Thoracic aorta (tissue), 2 donors: Measurements from ENCODE around the gene LAMA5. TPM values are rescaled to one million over a fixed set of nuclear protein-coding genes. Genes with fewer than 3 reads are reported as not detected.

Experiments
- ATAC-seq: fragments of 150-250 bp; one replicate; pipeline ENCODE4 v1.8.0; 2017; ENCODE audit warnings: low read depth; ENCODE audit not compliant: insufficient number of reproducible peaks, low FRiP score
- DNase-seq: peaks from one replicate; pipeline ENCODE4 v3.0.0-alpha.2; 2020; ENCODE audit warnings: low spot score
- H3K27ac ChIP-seq, 2 donors: fragments of 200-600 bp; sonication (generic); 1 replicate in 1 of 2; 2 replicates in 1 of 2; pipeline ENCODE4 v1.5.1; 2016; ENCODE audit warnings: mild to moderate bottlenecking in 2 of 2, moderate library complexity in 2 of 2
- H3K27me3 ChIP-seq: fragments of 200-600 bp; sonication (generic); replicated peaks from 2 replicates; pipeline ENCODE4 v1.6.0; 2016; ENCODE audit warnings: mild to moderate bottlenecking; ENCODE audit not compliant: insufficient read depth
- H3K36me3 ChIP-seq: fragments of 200-600 bp; sonication (generic); one replicate; pipeline ENCODE4 v1.5.1; 2016
- H3K4me1 ChIP-seq, 2 donors: fragments of 200-600 bp; sonication (generic); 1 replicate in 1 of 2; 2 replicates in 1 of 2; pipeline versions ENCODE4 v1.5.1 to v1.6.0; 2016; ENCODE audit warnings: low read depth in 2 of 2, mild to moderate bottlenecking in 1 of 2; ENCODE audit not compliant: control insufficient read depth in 1 of 2
- H3K4me3 ChIP-seq: fragments of 200-600 bp; sonication (generic); 2 replicates; pipeline ENCODE4 v1.5.1; 2016; ENCODE audit warnings: mild to moderate bottlenecking
- H3K9me3 ChIP-seq: fragments of 200-600 bp; sonication (generic); 2 replicates; pipeline ENCODE4 v1.5.1; 2016
- total RNA-seq, 2 donors: library from RNA; depleted of rRNA; stranded (reverse); fragments of >200 nt; gene quantifications; one replicate each; pipeline versions ENCODE4 v1.1.0 to v1.2.3, GENCODE V29; 2016
- TF ChIP-seq, protein P1 (sequence below): fragments of 200-600 bp; sonication (generic); IDR thresholded peaks from one replicate; pipeline ENCODE4 v1.5.1; 2019; ENCODE audit warnings: antibody characterized with exemption

Gene LAMA5
- total RNA-seq, 2 donors from 2014 or later = 289 to 333 TPM

DNA sequence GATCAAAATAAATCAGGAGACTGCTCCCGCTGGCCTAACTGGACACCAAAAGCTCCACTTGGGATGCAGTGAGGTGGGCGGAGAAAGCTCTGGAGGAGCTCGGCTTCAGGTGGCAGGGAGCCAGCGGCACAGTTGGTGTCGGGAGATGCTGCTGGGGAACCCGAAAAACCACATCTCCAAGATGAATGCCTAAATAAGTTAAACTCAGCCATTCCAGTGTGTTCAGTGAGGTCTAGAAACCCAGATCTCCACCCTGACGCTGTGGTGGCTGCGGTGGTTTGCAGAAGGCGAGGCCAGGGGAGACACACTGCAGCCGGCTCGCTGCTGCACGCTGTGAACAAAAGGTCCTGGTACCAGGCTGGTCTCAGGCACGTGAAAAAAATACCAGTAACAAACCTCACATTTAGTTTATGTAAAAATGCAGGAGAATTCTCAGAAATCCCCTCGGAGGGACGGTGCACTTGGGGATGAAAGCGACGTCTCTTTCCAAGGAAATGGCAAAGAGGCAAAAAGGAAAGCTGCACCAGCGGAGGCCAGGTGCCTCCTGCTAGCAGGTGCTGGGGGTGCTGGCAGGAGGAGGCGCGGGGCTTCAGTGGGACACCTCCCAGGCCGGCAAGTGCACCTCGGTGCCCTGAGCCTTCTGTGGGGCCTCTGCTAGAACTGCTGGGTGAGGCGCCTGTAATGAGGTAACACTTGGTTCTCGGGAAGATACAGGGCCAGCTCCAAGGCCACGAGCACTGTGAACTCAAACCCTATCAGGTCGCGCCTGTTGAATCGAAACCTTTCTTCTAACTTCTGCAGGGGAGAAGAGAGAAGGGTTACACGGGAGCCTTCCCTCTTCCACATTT is 23.4 kb upstream of the LAMA5 start:
- H3K9me3 ChIP-seq = no peaks in the 10 kb centered on the region
- TF ChIP-seq, protein P1, sequence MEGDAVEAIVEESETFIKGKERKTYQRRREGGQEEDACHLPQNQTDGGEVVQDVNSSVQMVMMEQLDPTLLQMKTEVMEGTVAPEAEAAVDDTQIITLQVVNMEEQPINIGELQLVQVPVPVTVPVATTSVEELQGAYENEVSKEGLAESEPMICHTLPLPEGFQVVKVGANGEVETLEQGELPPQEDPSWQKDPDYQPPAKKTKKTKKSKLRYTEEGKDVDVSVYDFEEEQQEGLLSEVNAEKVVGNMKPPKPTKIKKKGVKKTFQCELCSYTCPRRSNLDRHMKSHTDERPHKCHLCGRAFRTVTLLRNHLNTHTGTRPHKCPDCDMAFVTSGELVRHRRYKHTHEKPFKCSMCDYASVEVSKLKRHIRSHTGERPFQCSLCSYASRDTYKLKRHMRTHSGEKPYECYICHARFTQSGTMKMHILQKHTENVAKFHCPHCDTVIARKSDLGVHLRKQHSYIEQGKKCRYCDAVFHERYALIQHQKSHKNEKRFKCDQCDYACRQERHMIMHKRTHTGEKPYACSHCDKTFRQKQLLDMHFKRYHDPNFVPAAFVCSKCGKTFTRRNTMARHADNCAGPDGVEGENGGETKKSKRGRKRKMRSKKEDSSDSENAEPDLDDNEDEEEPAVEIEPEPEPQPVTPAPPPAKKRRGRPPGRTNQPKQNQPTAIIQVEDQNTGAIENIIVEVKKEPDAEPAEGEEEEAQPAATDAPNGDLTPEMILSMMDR = no peak
- no peak for DNase-seq
- ATAC-seq = no peak
- H3K27me3 ChIP-seq = no peaks in the 10 kb centered on the region
- peaks cover 17% of the 10 kb centered on the region for H3K36me3 ChIP-seq
- peaks cover 7 to 21% of the 10 kb centered on the region in 2 donors for H3K4me1 ChIP-seq
- no peak overlapping the region for H3K4me3 ChIP-seq
- no peak overlapping the region for H3K27ac ChIP-seq

DNA sequence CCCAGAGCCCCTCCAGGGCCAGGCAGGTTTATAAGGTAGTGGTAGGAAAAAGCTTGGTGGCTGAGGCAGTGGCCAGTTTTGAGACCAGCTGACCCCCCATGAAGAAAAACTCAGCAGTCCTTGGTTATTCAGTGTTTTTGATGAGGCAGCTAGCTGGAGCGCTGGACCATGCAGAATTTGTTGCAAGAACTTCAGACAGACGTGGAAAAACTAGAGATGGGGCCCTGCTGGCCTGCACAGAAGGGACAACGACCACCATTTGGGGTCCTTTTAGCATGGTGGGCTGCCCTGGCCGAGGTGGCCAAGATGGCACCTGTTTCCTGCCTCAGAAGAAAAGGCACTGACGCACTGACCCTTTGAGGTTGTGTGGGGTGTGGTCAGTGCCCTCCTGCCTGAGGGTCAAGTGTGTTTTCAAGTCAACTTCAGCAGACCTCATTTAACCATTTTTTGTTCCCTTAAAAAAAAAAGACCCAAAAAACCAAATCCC is 22.5 kb upstream of the LAMA5 start:
- peaks cover 7 to 28% of the 10 kb centered on the region in 2 donors for H3K4me1 ChIP-seq
- H3K27me3 ChIP-seq = no peaks in the 10 kb centered on the region
- H3K9me3 ChIP-seq = no peaks in the 10 kb centered on the region
- no peak overlapping the region for H3K4me3 ChIP-seq
- TF ChIP-seq, protein P1 = no peak
- ATAC-seq = no peak
- H3K27ac ChIP-seq = no peak overlapping the region
- H3K36me3 ChIP-seq = peaks cover 17% of the 10 kb centered on the region
- DNase-seq = no peak

DNA sequence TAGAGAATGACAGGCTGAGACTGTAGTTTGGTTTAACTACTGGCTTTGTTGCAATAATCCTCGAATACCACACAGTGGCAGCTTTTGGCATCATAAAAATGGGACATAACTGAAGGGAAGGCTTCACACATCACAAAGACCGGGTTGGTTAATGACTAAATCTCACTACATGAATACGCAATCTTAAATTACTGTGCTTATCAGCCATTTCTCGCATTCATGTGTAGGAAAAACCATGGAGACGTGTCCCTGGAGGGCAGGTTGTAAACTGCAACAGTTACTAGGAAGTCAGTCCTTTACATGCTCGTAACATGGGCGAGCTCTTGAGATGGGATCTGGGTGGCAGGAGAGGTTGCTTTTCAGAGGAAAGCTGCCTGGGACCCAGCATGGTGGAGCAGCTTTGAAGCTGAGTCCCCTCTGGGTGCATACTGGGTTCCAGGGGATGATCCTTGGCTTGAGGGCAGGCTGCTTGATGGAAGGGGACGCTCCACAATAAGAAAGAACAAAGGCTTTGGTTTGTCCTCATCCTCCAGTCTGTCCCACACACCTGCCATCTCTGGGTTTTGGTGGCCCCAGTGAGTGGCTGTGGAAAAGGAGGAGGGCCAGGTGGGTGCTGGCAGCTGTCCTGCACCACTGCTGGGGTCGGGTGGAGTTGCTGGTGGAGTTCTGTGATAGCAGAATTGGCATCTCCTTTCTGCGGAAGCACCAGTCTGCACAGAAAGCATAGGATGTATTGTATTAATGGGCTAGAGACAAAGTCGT is 21.9 kb upstream of the LAMA5 start:
- no peak for ATAC-seq
- no peak overlapping the region for H3K27ac ChIP-seq
- TF ChIP-seq, protein P1 = no peak

DNA sequence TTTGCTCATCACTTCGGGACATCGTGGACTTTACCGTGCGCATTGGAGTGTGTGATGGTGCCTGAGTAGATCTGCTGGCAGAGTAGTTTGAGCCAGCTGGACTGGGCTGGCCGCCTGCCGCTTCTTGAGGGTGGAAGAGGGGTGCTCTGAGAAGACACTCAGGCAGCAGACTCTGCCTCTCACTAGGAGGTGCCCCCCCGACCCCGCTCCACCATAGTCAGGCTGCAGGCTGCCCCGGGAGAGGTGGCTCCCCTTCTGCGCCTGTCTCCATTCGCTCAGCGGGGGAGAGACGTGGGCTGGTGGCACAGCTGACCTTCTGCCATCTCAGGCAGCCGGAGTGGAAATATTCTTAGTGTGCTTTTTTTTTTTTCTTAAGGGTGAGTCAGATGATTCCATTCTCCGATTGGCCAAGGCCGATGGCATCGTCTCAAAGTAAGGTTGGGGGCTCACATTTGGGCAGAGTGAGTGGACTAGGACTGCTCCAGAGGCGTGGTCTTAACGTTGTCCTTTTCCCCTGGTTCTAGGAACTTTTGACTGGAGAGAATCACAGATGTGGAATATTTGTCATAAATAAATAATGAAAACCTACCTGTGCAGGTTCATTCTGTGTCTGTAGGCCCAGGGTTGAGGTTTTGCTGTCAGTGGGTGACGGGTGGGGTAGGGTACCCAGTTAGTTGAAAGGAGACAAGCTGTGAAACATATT is 21.0 kb upstream of the LAMA5 start:
- Histone ChIP-seq H3K27ac (peak overlapping the region in 1 of 2 donors; percentile 24), H3K4me1 (peaks cover 7 to 28% of the 10 kb centered on the region in 2 donors), H3K27me3 (no peaks in the 10 kb centered on the region), H3K36me3 (peaks cover 17% of the 10 kb centered on the region), H3K9me3 (no peaks in the 10 kb centered on the region), H3K4me3 (peak overlapping the region; percentile 82)
- no peak for ATAC-seq
- TF ChIP-seq, protein P1 = no peak
- no peak for DNase-seq

More for the DNA sequence above, 21.9 kb upstream of the LAMA5 start:
- no peaks in the 10 kb centered on the region for H3K27me3 ChIP-seq
- H3K36me3 ChIP-seq = peaks cover 17% of the 10 kb centered on the region
- no peaks in the 10 kb centered on the region for H3K9me3 ChIP-seq
- peaks cover 7 to 28% of the 10 kb centered on the region in 2 donors for H3K4me1 ChIP-seq
- H3K4me3 ChIP-seq = no peak overlapping the region
- no peak for DNase-seq
